Tibial artery (tissue), 4 donors: Measurements from ENCODE around the gene RPL18.
A peak's percentile ranks its signal among the peaks of the same experiment; 100 is the strongest.

Experiments
- DNase-seq, 2 donors: peaks; one replicate each; pipeline ENCODE4 v3.0.0-alpha.2; 2019
- H3K27ac ChIP-seq, 2 donors: fragments of 200-600 bp; sonication (generic) in 1 of 2; 1 replicate in 1 of 2; 2 replicates in 1 of 2; pipeline ENCODE4 v1.5.1; 2018 to 2019; ENCODE audit warnings: mild to moderate bottlenecking in 1 of 2
- H3K27me3 ChIP-seq, 2 donors: fragments of 200-600 bp; sonication (generic) in 1 of 2; one replicate each; pipeline versions ENCODE4 v1.5.1 to v1.6.0; 2016 to 2019
- H3K36me3 ChIP-seq, 3 donors: fragments of 200-600 bp; sonication (generic) in 2 of 3; one replicate each; pipeline ENCODE4 v1.5.1; 2016 to 2019; ENCODE audit warnings: mild to moderate bottlenecking in 2 of 3
- H3K4me1 ChIP-seq, 4 donors: fragments of 200-600 bp; sonication (generic) in 2 of 4; 1 replicate in 3 of 4; 2 replicates in 1 of 4; pipeline ENCODE4 v1.5.1; 2016 to 2019
- H3K4me3 ChIP-seq, 2 donors: fragments of 200-600 bp; sonication (generic) in 1 of 2; 1 replicate in 1 of 2; 2 replicates in 1 of 2; pipeline ENCODE4 v1.5.1; 2018 to 2019; ENCODE audit warnings: mild to moderate bottlenecking in 2 of 2
- H3K9me3 ChIP-seq, 3 donors: fragments of 200-600 bp; sonication (generic) in 1 of 3; one replicate each; pipeline ENCODE4 v1.5.1; 2016 to 2019
- CTCF ChIP-seq, 2 experiments: fragments of 200-600 bp in 1 of 2; fragments of 450-650 bp in 1 of 2; IDR thresholded peaks; one replicate each; pipeline ENCODE4 v1.5.1; 2017 to 2019; ENCODE audit warnings: antibody characterized with exemption in 2 of 2, mild to moderate bottlenecking in 1 of 2, moderate library complexity in 1 of 2
- intact Hi-C: fragments of 100-400 bp; cut with DNase I; formaldehyde crosslinking; loops from one replicate; pipeline ENCODE4 v1.15.0; 2023; ENCODE audit warnings: low total_unique reads

RPL18 gene

GRCh38 chr19:48616041-48616436 lies 2.9 kb downstream of the RPL18 start:
- Histone ChIP-seq H3K4me1 (peaks cover 0 to 62% (median 22%) of the 10 kb centered on the region in 4 donors), H3K4me3 (no peak overlapping the region), H3K9me3 (no peaks in the 10 kb centered on the region), H3K27me3 (no peaks in the 10 kb centered on the region), H3K27ac (no peak overlapping the region), H3K36me3 (peaks cover 24 to 33% (median 31%) of the 10 kb centered on the region in 3 donors)
- TF ChIP-seq CTCF (IDR thresholded peaks at IDR 0.05) = no peak
- DNase-seq = peak in 1 of 2 donors; percentile 61
- intact Hi-C loops = no loop called here

DNA sequence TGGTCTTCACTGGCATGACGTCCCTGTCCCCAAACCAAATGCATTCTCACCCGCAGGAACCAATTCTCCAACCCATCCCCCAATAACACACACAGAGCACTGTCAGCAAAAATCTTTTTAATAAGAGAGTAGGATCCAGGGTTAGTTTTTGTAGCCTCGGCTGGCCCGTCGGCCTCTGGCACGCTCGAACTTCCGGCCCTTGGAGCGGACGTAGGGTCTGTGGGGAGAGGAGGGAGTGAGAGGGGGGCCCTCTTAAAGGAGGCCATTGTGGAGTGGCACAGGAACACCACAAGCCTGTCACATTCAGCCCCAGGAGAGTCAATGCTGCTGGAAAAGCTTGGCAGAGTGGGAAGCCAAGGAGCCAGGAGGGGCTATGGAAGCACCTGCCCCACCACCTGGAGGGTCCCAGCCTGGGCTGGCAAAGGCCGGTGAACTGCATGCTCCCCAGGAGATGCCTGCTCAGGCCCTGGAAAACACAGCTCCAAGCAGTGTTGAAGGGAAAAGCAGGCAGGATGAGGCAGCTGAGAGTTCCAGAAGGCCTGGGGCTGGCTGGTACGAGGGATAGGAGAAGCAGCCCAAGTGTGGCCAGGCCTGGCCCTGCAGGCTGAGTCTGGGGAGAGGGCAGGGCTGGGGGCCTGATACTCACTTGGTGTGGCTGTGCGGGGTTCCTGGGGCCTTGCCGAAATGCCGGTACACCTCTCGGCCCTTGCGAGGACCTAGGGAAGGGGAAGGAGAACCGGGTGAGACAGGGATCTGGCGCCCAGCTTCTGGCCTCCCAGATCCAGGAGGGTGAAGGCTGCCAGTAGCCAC lies 3.5 kb downstream of the RPL18 start:
- no peak overlapping the region for H3K4me3 ChIP-seq

GRCh38 chr19:48614436-48615230 lies 4.3 kb downstream of the RPL18 start, which contains the start of gene FAM83E:
TSS of gene FAM83E (minus strand) at chr19:48615076. CDS start at chr19:48613372, 1,704 bp downstream.
- Histone ChIP-seq H3K9me3 (no peaks in the 10 kb centered on the region), H3K4me3 (no peak within 1 kb of the TSS), H3K4me1 (peaks cover 0 to 49% (median 16%) of the 10 kb centered on the region in 4 donors), H3K36me3 (peaks cover 24 to 33% (median 31%) of the 10 kb centered on the region in 3 donors), H3K27me3 (no peaks in the 10 kb centered on the region), H3K27ac (no peak within 1 kb of the TSS)
- no peak for TF ChIP-seq CTCF (IDR thresholded peaks at IDR 0.05)
- peak in 1 of 2 donors; percentile 64 for DNase-seq
- intact Hi-C loops = no loop called here

More for the DNA sequence above, 3.5 kb downstream of the RPL18 start:
- Histone ChIP-seq H3K9me3 (no peaks in the 10 kb centered on the region), H3K27me3 (no peaks in the 10 kb centered on the region), H3K4me1 (peaks cover 0 to 57% (median 22%) of the 10 kb centered on the region in 4 donors), H3K36me3 (peaks cover 24 to 33% (median 31%) of the 10 kb centered on the region in 3 donors), H3K27ac (no peak overlapping the region)
- intact Hi-C loops = no loop called here
- TF ChIP-seq CTCF (IDR thresholded peaks at IDR 0.05) = no peak
- peak in 1 of 2 donors; percentile 64 for DNase-seq

DNA sequence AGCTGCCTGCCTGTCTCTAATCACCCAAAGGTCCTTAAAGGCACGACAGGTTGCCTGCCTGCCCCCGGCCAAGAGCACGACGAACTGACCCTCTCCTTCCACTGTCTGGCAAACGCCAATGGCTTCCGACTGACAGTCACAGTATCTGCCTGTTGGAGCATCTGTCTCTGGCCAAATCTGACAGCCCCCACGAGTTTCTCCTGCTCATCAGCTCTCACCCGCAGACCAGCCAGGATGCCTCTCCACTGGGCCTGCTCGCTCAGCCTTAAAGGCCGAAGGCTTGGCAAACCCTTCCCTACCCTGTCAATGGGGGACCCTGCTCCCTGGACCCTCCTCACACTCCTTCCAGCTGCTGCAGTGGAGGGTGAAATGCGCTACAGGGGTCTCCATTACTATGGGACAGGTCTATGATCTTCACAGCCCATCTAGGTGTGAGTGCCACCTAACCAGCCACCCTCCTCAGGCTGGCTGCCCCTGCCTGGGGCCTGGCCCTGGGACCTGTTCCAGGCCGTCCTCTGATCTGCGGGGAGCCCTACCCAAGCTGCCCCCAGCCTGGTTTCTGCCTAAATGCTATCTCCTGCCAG lies 5.0 kb downstream of the RPL18 start:
- intact Hi-C loops = no loop called here
- Histone ChIP-seq H3K4me3 (no peak overlapping the region), H3K27me3 (no peaks in the 10 kb centered on the region), H3K27ac (no peak overlapping the region), H3K9me3 (no peaks in the 10 kb centered on the region), H3K4me1 (peaks cover 0 to 47% (median 15%) of the 10 kb centered on the region in 4 donors), H3K36me3 (peaks cover 24 to 33% (median 31%) of the 10 kb centered on the region in 3 donors)
- no peak for DNase-seq
- TF ChIP-seq CTCF (IDR thresholded peaks at IDR 0.05) = no peak

GRCh38 chr19:48613024-48613851 lies 5.7 kb downstream of the RPL18 start:
- H3K27ac ChIP-seq = no peak overlapping the region
- no peaks in the 10 kb centered on the region for H3K27me3 ChIP-seq
- no peak for TF ChIP-seq CTCF (IDR thresholded peaks at IDR 0.05)
- DNase-seq = no peak
- peaks cover 0 to 45% (median 13%) of the 10 kb centered on the region in 4 donors for H3K4me1 ChIP-seq
- no peaks in the 10 kb centered on the region for H3K9me3 ChIP-seq
- intact Hi-C loops = no loop called here
- H3K4me3 ChIP-seq = no peak overlapping the region
- peaks cover 24 to 33% (median 31%) of the 10 kb centered on the region in 3 donors for H3K36me3 ChIP-seq
